ENCODE data around the gene VSIG10L. TPM values are rescaled to one million over a fixed set of nuclear protein-coding genes. Genes with fewer than 3 reads are reported as not detected.

VSIG10L gene
- total RNA-seq, 2 donors from 2014 or later = 1.1 to 2.1 TPM

DNA sequence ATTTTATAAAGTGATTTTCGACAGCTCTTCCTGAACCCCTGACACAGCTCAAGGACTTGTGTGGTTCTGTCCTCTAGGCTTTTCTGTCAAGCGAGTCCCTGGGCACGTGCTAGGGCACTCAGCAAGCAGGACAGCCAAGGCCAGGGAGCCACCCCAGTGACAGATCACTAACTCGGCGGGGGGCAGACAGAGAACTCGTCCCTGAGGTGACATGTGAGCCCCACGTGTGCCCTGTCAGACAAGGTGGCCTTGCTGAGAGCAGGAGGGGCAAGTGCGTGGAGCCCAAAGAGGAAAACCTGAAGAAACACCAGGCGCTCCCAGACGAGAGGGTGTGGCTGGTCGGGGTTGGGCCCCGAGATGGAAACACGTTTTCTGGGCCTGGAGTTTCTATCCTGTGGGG lies 19.3 kb upstream of the VSIG10L start:
- TF ChIP-seq, protein P1, sequence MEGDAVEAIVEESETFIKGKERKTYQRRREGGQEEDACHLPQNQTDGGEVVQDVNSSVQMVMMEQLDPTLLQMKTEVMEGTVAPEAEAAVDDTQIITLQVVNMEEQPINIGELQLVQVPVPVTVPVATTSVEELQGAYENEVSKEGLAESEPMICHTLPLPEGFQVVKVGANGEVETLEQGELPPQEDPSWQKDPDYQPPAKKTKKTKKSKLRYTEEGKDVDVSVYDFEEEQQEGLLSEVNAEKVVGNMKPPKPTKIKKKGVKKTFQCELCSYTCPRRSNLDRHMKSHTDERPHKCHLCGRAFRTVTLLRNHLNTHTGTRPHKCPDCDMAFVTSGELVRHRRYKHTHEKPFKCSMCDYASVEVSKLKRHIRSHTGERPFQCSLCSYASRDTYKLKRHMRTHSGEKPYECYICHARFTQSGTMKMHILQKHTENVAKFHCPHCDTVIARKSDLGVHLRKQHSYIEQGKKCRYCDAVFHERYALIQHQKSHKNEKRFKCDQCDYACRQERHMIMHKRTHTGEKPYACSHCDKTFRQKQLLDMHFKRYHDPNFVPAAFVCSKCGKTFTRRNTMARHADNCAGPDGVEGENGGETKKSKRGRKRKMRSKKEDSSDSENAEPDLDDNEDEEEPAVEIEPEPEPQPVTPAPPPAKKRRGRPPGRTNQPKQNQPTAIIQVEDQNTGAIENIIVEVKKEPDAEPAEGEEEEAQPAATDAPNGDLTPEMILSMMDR (IDR thresholded peaks at IDR 0.05) = no peak
- peaks cover 6% of the 10 kb centered on the region for H3K4me1 ChIP-seq
- DNase-seq = no peak
- H3K36me3 ChIP-seq = no peaks in the 10 kb centered on the region
- no peaks in the 10 kb centered on the region for H3K9me3 ChIP-seq
- no peak overlapping the region for H3K4me3 ChIP-seq
- H3K27me3 ChIP-seq = no peaks in the 10 kb centered on the region
- intact Hi-C loops (cut with DNase I) = no loop called here
- H3K27ac ChIP-seq = no peak overlapping the region
- no peak overlapping the region for H3K9ac ChIP-seq (ENCODE audit: low read depth in 2 of 2, low read length in 2 of 2)

DNA sequence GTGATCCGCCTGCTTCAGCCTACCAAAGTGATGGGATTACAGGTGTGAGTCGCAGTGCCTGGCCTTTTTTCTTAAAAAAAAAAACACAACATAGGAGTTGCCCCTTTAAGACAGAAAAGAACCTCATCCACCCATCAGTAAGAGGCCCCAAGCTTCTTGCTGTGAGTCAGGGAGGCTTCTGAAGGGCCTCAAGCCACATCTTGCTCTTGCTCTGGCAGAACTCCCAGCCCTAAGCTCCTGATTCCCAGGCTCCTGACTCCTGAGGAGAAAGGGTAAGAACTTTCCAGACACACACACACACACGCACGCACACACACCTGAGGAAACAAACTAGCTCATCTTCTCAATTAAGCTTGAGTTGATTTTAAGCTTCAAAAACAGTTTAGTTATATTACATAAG lies 17.4 kb upstream of the VSIG10L start:
- no peak overlapping the region for H3K27ac ChIP-seq
- intact Hi-C loops (cut with DNase I) = no loop called here
- H3K27me3 ChIP-seq = no peaks in the 10 kb centered on the region
- no peaks in the 10 kb centered on the region for H3K4me1 ChIP-seq
- no peaks in the 10 kb centered on the region for H3K36me3 ChIP-seq
- TF ChIP-seq, protein P1 (IDR thresholded peaks at IDR 0.05) = no peak
- H3K9ac ChIP-seq (ENCODE audit: low read depth in 2 of 2, low read length in 2 of 2) = no peak overlapping the region
- H3K9me3 ChIP-seq = no peaks in the 10 kb centered on the region
- no peak for DNase-seq
- no peak overlapping the region for H3K4me3 ChIP-seq

DNA sequence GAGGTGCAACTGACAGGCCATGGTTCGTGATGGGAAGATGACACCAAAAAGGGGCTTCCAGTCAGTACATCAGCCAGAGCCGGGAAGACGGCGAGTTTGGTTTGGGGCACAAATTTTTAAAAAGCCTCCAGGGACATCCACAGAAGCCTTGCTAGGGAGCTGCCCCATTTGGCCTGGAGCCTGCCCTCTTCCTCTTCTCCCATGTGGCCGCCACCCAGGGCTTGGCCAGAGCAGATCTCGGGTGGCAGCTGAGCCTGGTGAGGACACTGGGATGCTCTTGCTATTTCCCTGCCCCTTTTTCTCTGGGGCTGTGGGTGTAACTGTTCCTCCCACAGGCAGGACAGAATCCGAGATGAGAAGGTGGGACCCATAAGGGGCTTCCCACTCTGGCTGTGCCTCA lies 16.0 kb upstream of the VSIG10L start:
- no peak overlapping the region for H3K4me3 ChIP-seq
- no peak for DNase-seq
- TF ChIP-seq, protein P1 (IDR thresholded peaks at IDR 0.05) = no peak
- H3K27me3 ChIP-seq = no peaks in the 10 kb centered on the region
- H3K27ac ChIP-seq = no peak overlapping the region
- H3K36me3 ChIP-seq = no peaks in the 10 kb centered on the region
- H3K9ac ChIP-seq (ENCODE audit: low read depth in 2 of 2, low read length in 2 of 2) = no peak overlapping the region
- intact Hi-C loops (cut with DNase I) = no loop called here
- no peaks in the 10 kb centered on the region for H3K9me3 ChIP-seq
- H3K4me1 ChIP-seq = no peaks in the 10 kb centered on the region

DNA sequence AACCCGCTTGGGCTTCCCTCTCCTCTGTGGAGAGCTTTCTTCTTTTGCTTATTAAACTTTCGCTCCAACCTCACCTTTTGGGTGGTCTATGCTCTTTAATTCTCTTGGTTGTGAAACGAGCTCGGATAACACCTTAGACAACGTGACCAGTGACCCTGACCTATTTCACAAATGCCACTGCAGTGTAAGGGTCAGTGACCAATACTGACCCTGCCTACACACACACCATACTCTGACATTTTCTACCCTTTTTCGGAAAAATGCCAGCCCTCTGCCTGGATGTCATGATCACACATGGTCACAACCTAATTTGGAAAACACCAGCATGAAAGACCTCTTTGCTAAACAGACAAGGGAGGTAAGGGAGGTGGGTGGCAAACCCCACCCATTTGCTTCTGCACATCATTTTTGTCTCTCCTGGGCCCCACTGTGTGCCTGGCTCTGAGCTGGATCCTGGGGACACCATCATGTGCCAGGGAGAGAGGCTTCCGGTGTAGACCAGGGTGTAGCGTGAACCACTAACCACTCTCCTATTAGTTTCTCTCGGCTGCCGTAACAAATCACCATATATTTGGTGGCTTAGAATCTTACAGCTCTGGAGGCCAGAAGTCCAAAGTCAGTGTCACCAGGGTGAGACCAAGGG lies 14.3 kb upstream of the VSIG10L start:
- Histone ChIP-seq H3K27me3 (no peaks in the 10 kb centered on the region), H3K4me1 (no peaks in the 10 kb centered on the region), H3K9me3 (no peaks in the 10 kb centered on the region), H3K9ac (ENCODE audit: low read depth in 2 of 2, low read length in 2 of 2) (no peak overlapping the region), H3K27ac (no peak overlapping the region), H3K4me3 (no peak overlapping the region), H3K36me3 (peaks cover 4% of the 10 kb centered on the region)
- intact Hi-C loops (cut with DNase I) = no loop called here
- TF ChIP-seq, protein P1 (IDR thresholded peaks at IDR 0.05) = no peak
- DNase-seq = no peak

DNA sequence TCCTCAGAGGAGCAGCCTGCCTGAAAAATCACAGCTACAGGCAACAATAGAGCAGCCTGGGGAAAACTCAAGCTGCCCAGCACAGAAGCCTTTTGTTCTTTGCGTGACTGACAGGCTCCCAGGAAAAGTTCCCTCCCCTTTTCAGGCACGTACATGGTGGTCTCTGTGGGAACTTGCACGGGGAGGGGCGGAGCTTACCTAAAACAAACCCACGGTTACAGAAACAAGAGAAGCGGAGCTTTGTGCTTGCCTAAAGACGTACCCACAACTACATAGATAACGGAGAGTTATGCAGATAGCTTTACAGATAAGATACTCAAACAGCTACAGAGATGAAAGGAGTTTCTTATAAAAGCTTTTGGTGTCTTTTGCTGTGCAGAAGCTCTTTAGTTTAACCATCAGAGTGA lies 12.8 kb upstream of the VSIG10L start:
- Histone ChIP-seq H3K9me3 (no peaks in the 10 kb centered on the region), H3K9ac (ENCODE audit: low read depth in 2 of 2, low read length in 2 of 2) (no peak overlapping the region), H3K36me3 (peaks cover 4% of the 10 kb centered on the region), H3K27ac (no peak overlapping the region), H3K4me1 (no peaks in the 10 kb centered on the region), H3K27me3 (no peaks in the 10 kb centered on the region), H3K4me3 (no peak overlapping the region)
- DNase-seq = no peak
- intact Hi-C loops (cut with DNase I) = no loop called here
- TF ChIP-seq, protein P1 (IDR thresholded peaks at IDR 0.05) = no peak

All from colonic mucosa (tissue), 4 donors.